ENCODE results near the gene HACL1. TPM values are rescaled to one million over a fixed set of nuclear protein-coding genes. Genes with fewer than 3 reads are reported as not detected.

Gene HACL1
- total and polyA plus RNA-seq, 10 of the 15 experiments (the other 5 are each of a cell fraction or from before 2014, with no cell fraction given) = 19.4 to 48.7 (median 30.1) TPM

GRCh38 chr3:15521573-15521965 lies 79.8 kb downstream of the HACL1 start, which contains the start of gene COLQ:
Gene COLQ, minus strand, starts transcription at chr3:15521706. Its CDS starts 81 bp downstream, at chr3:15521625.
- CTCF ChIA-PET = interaction anchor here (0.9 kb wide), 1 partner anchor 664 kb away, joined by 3 read pairs; no protein-coding TSS in a partner anchor
- Histone ChIP-seq H3K9ac (ENCODE audit: control insufficient read depth, insufficient read depth, low read length) (no peak within 1 kb of the TSS), H3K4me3 (no peak within 1 kb of the TSS), H3K79me2 (ENCODE audit: control insufficient read depth, insufficient read depth, low read length) (no peaks in the 10 kb centered on the region), H4K20me1 (ENCODE audit: control insufficient read depth, insufficient read depth) (no peaks in the 10 kb centered on the region), H3K27ac (ENCODE audit: control insufficient read depth, insufficient read depth) (no peak within 1 kb of the TSS), H3K4me1 (ENCODE audit: control insufficient read depth, insufficient read depth, low read length) (no peaks in the 10 kb centered on the region), H3K9me3 (replicated peaks; ENCODE audit: control insufficient read depth, insufficient read depth, low read length) (no peaks in the 10 kb centered on the region), H3K27me3 (replicated peaks in 1 of 2; ENCODE audit: control insufficient read depth in 2 of 2, insufficient read depth in 2 of 2, low read length in 1 of 2) (no peaks in the 10 kb centered on the region), H3K4me2 (ENCODE audit: control insufficient read depth, insufficient read depth) (no peak within 1 kb of the TSS), H2AFZ (ENCODE audit: control insufficient read depth, low read depth, low read length) (no peak within 1 kb of the TSS), H3K36me3 (ENCODE audit: control insufficient read depth in 2 of 2, insufficient read depth in 2 of 2, low read length in 1 of 2) (no peaks in the 10 kb centered on the region)
- DNase-seq (ENCODE audit: low read depth, low spot score) (no peak), FAIRE-seq (no peak), ATAC-seq (no peak)
- BruUV-seq (replicated peaks) = no TSS peak
- in situ Hi-C loops (cut with MboI) (no loop called here), intact Hi-C loops (cut with micrococcal nuclease; ENCODE audit: unreplicated experiment) (no loop called here)
- WGBS (ENCODE audit: insufficient coverage, insufficient replicate concordance, low lambda C conversion rate, missing lambda C conversion rate) = 54% methylated on average over 6 of the region's 6 CpGs
- POLR2A ChIA-PET = interaction anchor here (0.6 to 0.7 kb wide), 2 partner anchors 13 to 56 kb away, joined by 3 read pairs; no protein-coding TSS in a partner anchor
- SMC1A ChIA-PET (ENCODE audit: uncharacterized antibody, unreplicated experiment) = interaction anchor here (0.7 to 3.1 kb wide), 2 partner anchors 22 to 34 kb away, joined by 3 to 11 read pairs; no protein-coding TSS in a partner anchor
- RAD21 ChIA-PET (ENCODE audit: unreplicated experiment) = interaction anchor here (0.8 to 4.4 kb wide), 2 partner anchors 36 to 115 kb away, joined by 7 to 22 read pairs; no protein-coding TSS in a partner anchor
- TF ChIP-seq IKZF1 (conservative IDR thresholded peaks at IDR 0.05) = no peak
- no peak for TF ChIP-seq TCF12 (IDR thresholded peaks at IDR 0.05; ENCODE audit: low read depth, low read length)
- no peak for TF ChIP-seq SIN3A (IDR thresholded peaks at IDR 0.05; ENCODE audit: low read depth, low read length)
- TF ChIP-seq BRCA1 (IDR thresholded peaks at IDR 0.05; ENCODE audit: low read depth, low read length) = no peak
- TF ChIP-seq ETV6 (conservative IDR thresholded peaks at IDR 0.05 in 1 of 2, IDR thresholded peaks at IDR 0.05 in 1 of 2; ENCODE audit: borderline replicate concordance in 1 of 2, low read depth in 1 of 2) = no peak
- TF ChIP-seq RELB (IDR thresholded peaks at IDR 0.05; ENCODE audit: low read depth) = no peak
- no peak for TF ChIP-seq SMAD1 (IDR thresholded peaks at IDR 0.05; ENCODE audit: low read depth, partially characterized antibody)
- no peak for TF ChIP-seq PRDM15 (CRISPR knock-in tag; IDR thresholded peaks at IDR 0.05)
- no peak for TF ChIP-seq PAX8 (IDR thresholded peaks at IDR 0.05)
- TF ChIP-seq HDGF (IDR thresholded peaks at IDR 0.05) = no peak
- TF ChIP-seq MYB (IDR thresholded peaks at IDR 0.05; ENCODE audit: borderline replicate concordance, low read depth, low read length) = no peak
- no peak for TF ChIP-seq YBX1 (IDR thresholded peaks at IDR 0.05)
- no peak for TF ChIP-seq ZNF622 (IDR thresholded peaks at IDR 0.05)
- no peak for TF ChIP-seq IKZF2 (IDR thresholded peaks at IDR 0.05)
- TF ChIP-seq BHLHE40 (IDR thresholded peaks at IDR 0.05; ENCODE audit: borderline replicate concordance in 1 of 2, low read depth in 2 of 2, low read length in 1 of 2) = no peak
- no peak for TF ChIP-seq MTA2 (IDR thresholded peaks at IDR 0.05; ENCODE audit: low read depth)
- no peak for TF ChIP-seq NR2C2 (IDR thresholded peaks at IDR 0.05; ENCODE audit: borderline replicate concordance, control insufficient read depth, insufficient read length, low read depth)
- no peak for TF ChIP-seq NR2F1 (conservative IDR thresholded peaks at IDR 0.05)

All from GM12878 (cell line).